Panc1 (cell line): ENCODE results near the gene GNMT. TPM values are rescaled to one million over a fixed set of nuclear protein-coding genes. Genes with fewer than 3 reads are reported as not detected.

Experiments used
- ATAC-seq: fragments of 200-7000 bp; cut with Tn5 transposase; 2 replicates; pipeline ENCODE4 v1.9.1; 2020; ENCODE audit warnings: mild to moderate bottlenecking, moderate library complexity
- BruUV-seq: library from RNA; stranded (reverse); fragments of 400-500 nt; replicated peaks from 2 replicates; lab custom pipeline; 2021; lab: Mats Ljungman, UMichigan
- CTCF ChIA-PET: fragments of 300-600 bp; sonication (Branson Sonifier 250); formaldehyde crosslinking; loops from one replicate; lab custom pipeline; 2022; ENCODE audit warnings: antibody characterized with exemption; lab: Charles Lee
- POLR2A ChIA-PET: fragments of 300-600 bp; sonication (Branson Sonifier 250); formaldehyde crosslinking; loops from one replicate; lab custom pipeline; 2022; ENCODE audit warnings: antibody characterized with exemption; lab: Charles Lee
- DNase-seq: peaks from one replicate; pipeline ENCODE4 v3.0.0-alpha.2; 2010; ENCODE audit warnings: low read depth, low spot score
- H3K27ac ChIP-seq: 2 replicates; pipeline ENCODE4 v1.5.1; 2011; ENCODE audit warnings: mild to moderate bottlenecking, low read length, inconsistent platforms
- H3K27me3 ChIP-seq: fragments of 200-500 bp; sonication (Bioruptor generic); 2 replicates; pipeline ENCODE4 v1.6.0; 2014; ENCODE audit warnings: low read length, inconsistent platforms; ENCODE audit not compliant: control insufficient read depth, insufficient read depth
- H3K36me3 ChIP-seq: fragments of 200-500 bp; sonication (Bioruptor generic); 2 replicates; pipeline ENCODE4 v1.5.1; 2014; ENCODE audit warnings: inconsistent platforms, mild to moderate bottlenecking, low read length, moderate library complexity; ENCODE audit not compliant: control insufficient read depth, insufficient read depth
- H3K4me1 ChIP-seq: 2 replicates; pipeline ENCODE4 v1.5.1; 2011; ENCODE audit warnings: inconsistent platforms, mild to moderate bottlenecking, low read length, moderate library complexity; ENCODE audit not compliant: control insufficient read depth, insufficient read depth
- H3K4me3 ChIP-seq, 2 experiments: 2 replicates each; pipeline ENCODE4 v1.5.1; 2011 to 2012; ENCODE audit warnings: low read depth in 2 of 2, low read length in 2 of 2, mild to moderate bottlenecking in 2 of 2, inconsistent platforms in 1 of 2, moderate library complexity in 1 of 2
- H3K9me3 ChIP-seq: fragments of 200-500 bp; sonication (Bioruptor generic); 2 replicates; pipeline ENCODE4 v1.5.1; 2014; ENCODE audit warnings: low read depth, mild to moderate bottlenecking, inconsistent platforms, low read length, moderate library complexity; ENCODE audit not compliant: control insufficient read depth, insufficient read depth
- CTCF ChIP-seq: fragments of 450-650 bp; IDR thresholded peaks from 2 replicates; pipeline ENCODE4 v1.5.1; 2017; ENCODE audit warnings: mild to moderate bottlenecking
- POLR2AphosphoS5 ChIP-seq: IDR thresholded peaks from 2 replicates; pipeline ENCODE4 v1.6.1; 2012; ENCODE audit warnings: mild to moderate bottlenecking, low read depth, low read length, moderate library complexity
- REST ChIP-seq, 2 experiments: IDR thresholded peaks; 2 replicates each; pipeline ENCODE4 v1.6.1; 2011 to 2012; ENCODE audit warnings: low read depth in 2 of 2, control low read depth in 1 of 2, low read length in 1 of 2, mild to moderate bottlenecking in 1 of 2, moderate library complexity in 1 of 2; ENCODE audit not compliant: insufficient read depth in 1 of 2
- SIN3A ChIP-seq: IDR thresholded peaks from 2 replicates; pipeline ENCODE4 v1.6.1; 2012; ENCODE audit warnings: low read depth, mild to moderate bottlenecking, low read length, moderate library complexity, borderline replicate concordance; ENCODE audit not compliant: insufficient read depth
- TCF7L2 ChIP-seq: IDR thresholded peaks from 2 replicates; pipeline ENCODE4 v1.6.1; 2011; ENCODE audit warnings: mild to moderate bottlenecking, low read depth, low read length, inconsistent platforms
- in situ Hi-C: cut with HindIII; loops from 2 replicates; pipeline ENCODE4 v1.10.0; 2016; ENCODE audit warnings: low sequenced_read_pairs, low pct_unique_long_range_greater_than_20kb
- intact Hi-C: fragments of 100-400 bp; cut with micrococcal nuclease; formaldehyde crosslinking; loops from one replicate; pipeline ENCODE4 v1.10.0; 2022; ENCODE audit not compliant: unreplicated experiment
- total RNA-seq: library from RNA; stranded (reverse); gene quantifications from one replicate; pipeline ENCODE4 v1.2.1, GENCODE V29; 2021; ENCODE audit not compliant: unreplicated experiment

Gene GNMT
- total RNA-seq, 1 experiment from 2014 or later = 0.72 TPM

- POLR2A ChIA-PET = interaction anchor here (0.5 to 0.7 kb wide), 5 partner anchors 21 to 1217 kb away, joined by 3 to 8 read pairs (median 5); partner anchors contain the start of gene RPL7L1
- Histone ChIP-seq H3K27me3 (no peaks in the 10 kb centered on the region), H3K27ac (peak within 1 kb of the TSS; percentile 91), H3K4me1 (peaks cover 15% of the 10 kb centered on the region; the same call in 1 of the 2 replicates), H3K9me3 (no peaks in the 10 kb centered on the region), H3K36me3 (no peaks in the 10 kb centered on the region), H3K4me3 (peak within 1 kb of the TSS; percentile 72 to 81)
- BruUV-seq = no TSS peak
- CTCF ChIA-PET = no interaction called here
- ATAC-seq (peak; percentile 95), DNase-seq (peak; percentile 51)
- intact Hi-C loops (no loop called here), in situ Hi-C loops (no loop called here)
- TF ChIP-seq SIN3A (peak; percentile 81; the same call in 1 of the 2 replicates), CTCF (no peak), REST (IDR thresholded peaks at IDR 0.05; ENCODE audit: insufficient read depth in 1 of 2, low read depth in 2 of 2, low read length in 1 of 2) (0 out of 4 replicates have a peak, but pooled peaks of 1 of the 2 experiments have one; percentile 27), TCF7L2 (peak; percentile 27; the same call in 1 of the 2 replicates), POLR2AphosphoS5 (peak; percentile 94)
Measured at GRCh38 chr6:42978839-42979522, 18.4 kb downstream of the GNMT start, which contains the start of gene PEX6. PEX6 (minus strand) TSS chr6:42979181; CDS start chr6:42979150, 31 bp downstream.

- DNase-seq (no peak), ATAC-seq (peak; percentile 16)
- in situ Hi-C loops (no loop called here), intact Hi-C loops (no loop called here)
- H3K9me3 ChIP-seq = no peaks in the 10 kb centered on the region
- H3K4me3 ChIP-seq = peak overlapping the region; percentile 72 to 81
- H3K27ac ChIP-seq = peak overlapping the region; percentile 91
- H3K27me3 ChIP-seq = no peaks in the 10 kb centered on the region
- TF ChIP-seq REST (IDR thresholded peaks at IDR 0.05; ENCODE audit: insufficient read depth in 1 of 2, low read depth in 2 of 2, low read length in 1 of 2) (no peak), TCF7L2 (no peak), POLR2AphosphoS5 (no peak), SIN3A (no peak), CTCF (no peak)
- ChIA-PET CTCF (no interaction called here), POLR2A (interaction anchor here (0.5 to 0.7 kb wide), 3 partner anchors 84 to 1240 kb away, joined by 5 to 7 read pairs (median 6); partner anchors contain the start of gene RPL7L1)
- peaks cover 15% of the 10 kb centered on the region; the same call in 1 of the 2 replicates for H3K4me1 ChIP-seq
- BruUV-seq = no TSS peak
- no peaks in the 10 kb centered on the region; the same call in 1 of the 2 replicates for H3K36me3 ChIP-seq
Measured at GRCh38 chr6:42979523-42980177, 19.1 kb downstream of the GNMT start.
